ENCODE measurements around the gene NR2C2. TPM values are rescaled to one million over a fixed set of nuclear protein-coding genes. Genes with fewer than 3 reads are reported as not detected.

The NR2C2 gene
- total RNA-seq, 1 experiment from 2014 or later: 50.8 TPM

- Mint-ChIP-seq H3K4me1 (peaks cover 6% of the 10 kb centered on the region), H3K4me3 (no peak overlapping the region), H3K9me3 (no peaks in the 10 kb centered on the region), H3K36me3 (no peaks in the 10 kb centered on the region), H3K27me3 (ENCODE audit: low read depth) (no peaks in the 10 kb centered on the region), H3K27ac (no peak overlapping the region)
- POLR2A ChIA-PET: no interaction called here
- no peak for TF ChIP-seq CREB1 (CRISPR knock-in tag; IDR thresholded peaks at IDR 0.05)
- TF ChIP-seq SMAD4 (CRISPR knock-in tag; IDR thresholded peaks at IDR 0.05): no peak
- TF ChIP-seq JAZF1 (CRISPR knock-in tag; IDR thresholded peaks at IDR 0.05): no peak
- no peak for TF ChIP-seq EMX1 (CRISPR knock-in tag; IDR thresholded peaks at IDR 0.05)
- TF ChIP-seq PRDM15 (CRISPR knock-in tag; IDR thresholded peaks at IDR 0.05): no peak
- no peak for TF ChIP-seq USF1 (CRISPR knock-in tag; IDR thresholded peaks at IDR 0.05)
- TF ChIP-seq E2F1 (CRISPR knock-in tag; IDR thresholded peaks at IDR 0.05): no peak
- TF ChIP-seq JUN (CRISPR knock-in tag; IDR thresholded peaks at IDR 0.05): no peak
- TF ChIP-seq ETV6 (CRISPR knock-in tag; IDR thresholded peaks at IDR 0.05): no peak
- no peak for TF ChIP-seq OVOL2 (CRISPR knock-in tag; IDR thresholded peaks at IDR 0.05; ENCODE audit: borderline replicate concordance)
- TF ChIP-seq RORB (CRISPR knock-in tag; IDR thresholded peaks at IDR 0.05): no peak
- TF ChIP-seq E2F5 (CRISPR knock-in tag; IDR thresholded peaks at IDR 0.05): no peak
- TF ChIP-seq IRF1 (CRISPR knock-in tag; IDR thresholded peaks at IDR 0.05): no peak
- no peak for TF ChIP-seq NFATC4 (CRISPR knock-in tag; IDR thresholded peaks at IDR 0.05)
- TF ChIP-seq USF2 (CRISPR knock-in tag; IDR thresholded peaks at IDR 0.05): no peak
- no peak for TF ChIP-seq ZNF671 (CRISPR knock-in tag; IDR thresholded peaks at IDR 0.05)
- CTCF ChIA-PET: interaction anchor here (0.7 to 2.4 kb wide), 6 partner anchors 10 to 147 kb away, joined by 3 to 12 read pairs (median 4); no protein-coding TSS in a partner anchor
- ATAC-seq (no peak), DNase-seq (ENCODE audit: low spot score) (no peak)
Observed at GRCh38 chr3:14927308-14927707, 20.1 kb upstream of the NR2C2 start.

DNA sequence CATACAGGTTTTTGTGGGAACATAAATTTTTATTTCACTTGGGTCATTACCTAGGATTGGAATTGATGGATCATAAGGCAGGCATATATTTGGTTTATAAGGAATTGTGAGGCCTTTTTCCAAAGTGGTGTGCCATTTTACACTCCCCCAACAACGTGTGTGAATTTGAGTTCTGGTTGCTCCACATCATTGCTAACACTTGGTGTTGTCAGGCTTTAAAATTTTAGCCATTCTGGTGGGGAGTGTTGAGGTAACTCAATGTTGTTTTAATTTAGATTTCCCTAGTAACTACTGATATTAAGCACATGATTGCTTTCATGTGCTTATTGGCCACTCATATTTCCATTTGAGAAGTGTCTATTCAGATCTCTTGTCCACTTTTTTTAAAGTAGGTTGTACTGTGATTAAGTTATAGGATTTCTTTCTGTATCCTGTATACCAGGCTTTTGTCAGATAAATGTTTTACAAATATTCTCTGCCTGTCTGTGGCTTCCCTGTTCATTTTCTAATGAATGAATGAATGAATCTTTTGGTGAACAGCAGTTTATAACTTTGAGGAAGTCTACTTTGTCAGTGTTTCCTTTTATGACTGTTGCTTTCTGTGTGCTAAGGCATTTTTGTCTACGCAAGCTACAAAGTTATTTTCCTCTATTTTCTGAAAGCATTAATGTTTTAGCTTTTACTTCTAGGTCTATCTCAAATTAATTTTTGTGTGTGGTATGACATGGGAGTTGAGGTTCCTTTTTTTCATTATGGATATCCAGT lies 17.9 kb upstream of the NR2C2 start:
- Mint-ChIP-seq H3K36me3 (no peaks in the 10 kb centered on the region), H3K4me1 (peaks cover 6% of the 10 kb centered on the region), H3K27ac (no peak overlapping the region), H3K27me3 (ENCODE audit: low read depth) (no peaks in the 10 kb centered on the region), H3K9me3 (no peaks in the 10 kb centered on the region), H3K4me3 (no peak overlapping the region)
- DNase-seq (ENCODE audit: low spot score) (no peak), ATAC-seq (no peak)
- ChIA-PET POLR2A (no interaction called here), CTCF (no interaction called here)
- TF ChIP-seq IRF1 (CRISPR knock-in tag; IDR thresholded peaks at IDR 0.05) (no peak), NR1H2 (CRISPR knock-in tag; IDR thresholded peaks at IDR 0.05) (no peak), MXD4 (CRISPR knock-in tag; IDR thresholded peaks at IDR 0.05; ENCODE audit: borderline replicate concordance) (no peak), NR2C2 (CRISPR knock-in tag; IDR thresholded peaks at IDR 0.05) (no peak), E2F4 (CRISPR knock-in tag; IDR thresholded peaks at IDR 0.05; ENCODE audit: borderline replicate concordance, low read depth) (no peak), E2F1 (CRISPR knock-in tag; IDR thresholded peaks at IDR 0.05) (no peak)
- TF ChIP-seq, protein P1, sequence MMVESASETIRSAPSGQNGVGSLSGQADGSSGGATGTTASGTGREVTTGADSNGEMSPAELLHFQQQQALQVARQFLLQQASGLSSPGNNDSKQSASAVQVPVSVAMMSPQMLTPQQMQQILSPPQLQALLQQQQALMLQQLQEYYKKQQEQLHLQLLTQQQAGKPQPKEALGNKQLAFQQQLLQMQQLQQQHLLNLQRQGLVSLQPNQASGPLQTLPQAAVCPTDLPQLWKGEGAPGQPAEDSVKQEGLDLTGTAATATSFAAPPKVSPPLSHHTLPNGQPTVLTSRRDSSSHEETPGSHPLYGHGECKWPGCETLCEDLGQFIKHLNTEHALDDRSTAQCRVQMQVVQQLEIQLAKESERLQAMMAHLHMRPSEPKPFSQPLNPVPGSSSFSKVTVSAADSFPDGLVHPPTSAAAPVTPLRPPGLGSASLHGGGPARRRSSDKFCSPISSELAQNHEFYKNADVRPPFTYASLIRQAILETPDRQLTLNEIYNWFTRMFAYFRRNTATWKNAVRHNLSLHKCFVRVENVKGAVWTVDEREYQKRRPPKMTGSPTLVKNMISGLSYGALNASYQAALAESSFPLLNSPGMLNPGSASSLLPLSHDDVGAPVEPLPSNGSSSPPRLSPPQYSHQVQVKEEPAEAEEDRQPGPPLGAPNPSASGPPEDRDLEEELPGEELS (CRISPR knock-in tag; IDR thresholded peaks at IDR 0.05): no peak
